Parathyroid adenoma (tissue), 2 donors: Measurements from ENCODE around the gene NAT9.

Source experiments
- H2AFZ ChIP-seq: fragments of 300-600 bp; sonication (generic); one replicate; pipeline ENCODE4 v1.7.0; 2017; ENCODE audit warnings: antibody characterized with exemption, mild to moderate bottlenecking
- H3K27ac ChIP-seq: fragments of 300-600 bp; sonication (generic); one replicate; pipeline ENCODE4 v1.7.0; 2017
- H3K27me3 ChIP-seq: fragments of 300-600 bp; sonication (generic); one replicate; pipeline ENCODE4 v1.7.0; 2017; ENCODE audit warnings: low read length; ENCODE audit not compliant: control insufficient read depth, insufficient read depth
- H3K36me3 ChIP-seq: fragments of 300-600 bp; sonication (generic); one replicate; pipeline ENCODE4 v1.7.0; 2017; ENCODE audit warnings: low read length; ENCODE audit not compliant: control insufficient read depth, insufficient read depth
- H3K4me1 ChIP-seq: fragments of 300-600 bp; sonication (generic); one replicate; pipeline ENCODE4 v1.7.0; 2017; ENCODE audit warnings: control low read depth
- H3K4me2 ChIP-seq: fragments of 300-600 bp; sonication (generic); one replicate; pipeline ENCODE4 v1.7.0; 2017; ENCODE audit warnings: low read length
- H3K4me3 ChIP-seq: fragments of 300-600 bp; sonication (generic); one replicate; pipeline ENCODE4 v1.7.0; 2017; ENCODE audit warnings: low read depth, low read length
- H3K79me2 ChIP-seq: fragments of 300-600 bp; sonication (generic); one replicate; pipeline ENCODE4 v1.7.0; 2017; ENCODE audit warnings: control low read depth
- H3K9ac ChIP-seq: fragments of 300-600 bp; sonication (generic); one replicate; pipeline ENCODE4 v1.7.0; 2017; ENCODE audit warnings: mild to moderate bottlenecking
- H3K9me3 ChIP-seq: fragments of 300-600 bp; sonication (generic); one replicate; pipeline ENCODE4 v1.7.0; 2017; ENCODE audit warnings: low read length; ENCODE audit not compliant: control insufficient read depth
- TF ChIP-seq, protein P1 (sequence below): fragments of 300-600 bp; sonication (generic); IDR thresholded peaks from one replicate; pipeline ENCODE4 v1.7.0; 2017; ENCODE audit warnings: antibody characterized with exemption, mild to moderate bottlenecking
- donor health status: primary hyperparathyroidism.

Gene NAT9

DNA sequence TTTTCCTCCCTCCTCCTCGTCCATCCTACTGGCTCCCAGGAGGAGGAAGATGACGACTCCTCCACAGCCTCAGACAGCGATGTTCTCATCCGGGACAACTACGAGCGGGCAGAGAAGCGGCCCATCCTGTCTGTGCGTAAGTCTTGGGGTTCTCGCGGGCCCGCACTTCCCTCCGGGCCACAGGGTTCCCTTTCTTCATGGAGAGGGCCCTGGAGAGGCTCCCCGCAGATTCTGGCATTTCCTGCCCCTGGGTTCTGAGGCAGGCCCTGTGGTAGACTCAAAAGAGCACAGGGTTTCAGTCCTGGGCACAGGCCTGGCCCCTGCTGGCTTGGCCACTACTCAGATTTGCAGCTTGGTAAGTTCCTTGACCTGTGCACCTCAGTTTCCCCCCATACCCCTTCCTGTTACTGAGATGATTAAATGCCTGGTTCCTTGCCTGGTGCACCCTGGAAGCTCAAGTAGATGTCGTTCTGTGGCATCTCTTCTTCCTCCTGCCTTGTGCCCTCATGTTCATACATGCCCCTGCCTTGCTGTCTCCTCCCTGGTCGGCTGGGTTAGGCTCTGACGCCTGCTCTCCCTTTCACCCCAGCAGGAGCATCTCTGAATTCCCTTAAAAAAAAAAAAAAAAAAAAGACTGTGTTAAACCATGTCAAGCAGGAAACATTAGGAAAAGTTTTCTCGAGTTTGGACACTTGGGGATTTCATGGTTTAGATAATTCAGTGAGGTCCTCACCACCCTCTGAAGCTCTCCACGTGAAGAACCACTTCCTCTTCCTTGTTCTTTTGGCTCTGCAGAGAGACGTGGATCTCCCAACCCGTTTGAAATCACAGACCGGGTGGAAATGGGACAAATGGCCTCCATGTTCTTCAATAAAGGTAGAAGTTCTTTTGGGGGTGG, 14.3 kb upstream of the NAT9 start:
- no peaks in the 10 kb centered on the region for H3K27me3 ChIP-seq
- H3K9me3 ChIP-seq: no peaks in the 10 kb centered on the region
- H3K36me3 ChIP-seq: no peaks in the 10 kb centered on the region
- H3K27ac ChIP-seq: no peak overlapping the region
- H3K4me2 ChIP-seq: no peak overlapping the region
- H3K4me3 ChIP-seq: no peak overlapping the region
- H3K9ac ChIP-seq: no peak overlapping the region
- no peak overlapping the region for H2AFZ ChIP-seq
- TF ChIP-seq, protein P1, sequence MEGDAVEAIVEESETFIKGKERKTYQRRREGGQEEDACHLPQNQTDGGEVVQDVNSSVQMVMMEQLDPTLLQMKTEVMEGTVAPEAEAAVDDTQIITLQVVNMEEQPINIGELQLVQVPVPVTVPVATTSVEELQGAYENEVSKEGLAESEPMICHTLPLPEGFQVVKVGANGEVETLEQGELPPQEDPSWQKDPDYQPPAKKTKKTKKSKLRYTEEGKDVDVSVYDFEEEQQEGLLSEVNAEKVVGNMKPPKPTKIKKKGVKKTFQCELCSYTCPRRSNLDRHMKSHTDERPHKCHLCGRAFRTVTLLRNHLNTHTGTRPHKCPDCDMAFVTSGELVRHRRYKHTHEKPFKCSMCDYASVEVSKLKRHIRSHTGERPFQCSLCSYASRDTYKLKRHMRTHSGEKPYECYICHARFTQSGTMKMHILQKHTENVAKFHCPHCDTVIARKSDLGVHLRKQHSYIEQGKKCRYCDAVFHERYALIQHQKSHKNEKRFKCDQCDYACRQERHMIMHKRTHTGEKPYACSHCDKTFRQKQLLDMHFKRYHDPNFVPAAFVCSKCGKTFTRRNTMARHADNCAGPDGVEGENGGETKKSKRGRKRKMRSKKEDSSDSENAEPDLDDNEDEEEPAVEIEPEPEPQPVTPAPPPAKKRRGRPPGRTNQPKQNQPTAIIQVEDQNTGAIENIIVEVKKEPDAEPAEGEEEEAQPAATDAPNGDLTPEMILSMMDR: no peak
- H3K79me2 ChIP-seq: peaks cover 3% of the 10 kb centered on the region
- peaks cover 5% of the 10 kb centered on the region for H3K4me1 ChIP-seq

DNA sequence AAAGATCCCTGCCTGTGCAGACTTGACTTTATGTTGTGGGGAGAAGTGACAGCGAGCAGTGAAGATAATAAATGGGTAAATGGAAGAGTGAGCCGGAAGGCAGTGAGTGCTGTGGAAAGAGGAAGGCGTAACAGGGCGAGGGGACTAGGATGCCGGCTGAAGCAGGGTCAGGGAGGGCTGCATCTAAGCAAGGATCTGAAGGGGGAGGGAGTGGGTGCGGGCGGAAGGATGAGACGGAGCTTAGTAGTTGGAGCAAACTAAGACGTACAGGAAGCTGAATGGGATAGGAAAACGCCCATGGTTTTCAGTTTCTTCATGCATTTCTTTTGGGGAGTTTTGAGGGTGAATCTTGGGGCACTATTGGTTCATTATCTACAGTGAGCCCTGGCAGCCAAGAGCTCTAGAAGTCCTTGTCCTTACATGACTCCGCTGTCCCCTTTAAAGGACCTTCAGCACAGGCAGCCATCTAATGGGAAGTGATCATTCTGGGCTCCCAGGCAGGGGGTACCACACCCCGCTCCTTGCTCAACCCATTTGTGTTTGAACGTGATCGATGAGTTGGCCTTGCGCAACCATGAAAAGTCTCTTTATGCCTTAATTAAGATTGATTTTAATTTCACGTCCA, 10.4 kb upstream of the NAT9 start:
- Histone ChIP-seq H3K79me2 (peaks cover 6% of the 10 kb centered on the region), H3K9ac (no peak overlapping the region), H3K9me3 (no peaks in the 10 kb centered on the region), H3K27me3 (no peaks in the 10 kb centered on the region), H2AFZ (no peak overlapping the region), H3K4me3 (no peak overlapping the region), H3K36me3 (no peaks in the 10 kb centered on the region), H3K4me1 (peaks cover 5% of the 10 kb centered on the region), H3K27ac (no peak overlapping the region), H3K4me2 (no peak overlapping the region)
- TF ChIP-seq, protein P1: no peak

DNA sequence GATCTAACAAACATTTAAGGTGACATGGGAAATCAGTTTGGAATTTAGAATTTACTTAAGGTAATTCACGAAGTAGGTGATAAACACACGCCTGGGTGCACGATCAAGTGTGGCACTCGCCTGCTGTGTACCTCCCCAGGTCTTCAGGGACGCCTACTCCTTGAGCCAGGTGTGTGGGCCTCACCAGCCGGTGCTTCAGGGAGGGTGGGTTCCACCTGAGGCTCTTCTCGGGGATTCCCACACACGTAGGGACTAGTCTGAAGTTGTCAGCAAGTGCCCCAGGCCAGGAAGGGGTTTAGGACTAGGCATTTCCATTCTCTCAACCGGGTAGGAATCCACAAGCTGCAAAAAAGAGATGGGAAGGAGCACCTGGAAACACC, 9.8 kb upstream of the NAT9 start:
- H3K79me2 ChIP-seq: peaks cover 8% of the 10 kb centered on the region
- H3K27ac ChIP-seq: no peak overlapping the region
- no peak overlapping the region for H3K9ac ChIP-seq
- H3K27me3 ChIP-seq: no peaks in the 10 kb centered on the region
- no peak overlapping the region for H2AFZ ChIP-seq
- H3K4me2 ChIP-seq: no peak overlapping the region
- TF ChIP-seq, protein P1: no peak
- peaks cover 2% of the 10 kb centered on the region for H3K4me1 ChIP-seq
- H3K4me3 ChIP-seq: no peak overlapping the region
- no peaks in the 10 kb centered on the region for H3K9me3 ChIP-seq
- no peaks in the 10 kb centered on the region for H3K36me3 ChIP-seq

DNA sequence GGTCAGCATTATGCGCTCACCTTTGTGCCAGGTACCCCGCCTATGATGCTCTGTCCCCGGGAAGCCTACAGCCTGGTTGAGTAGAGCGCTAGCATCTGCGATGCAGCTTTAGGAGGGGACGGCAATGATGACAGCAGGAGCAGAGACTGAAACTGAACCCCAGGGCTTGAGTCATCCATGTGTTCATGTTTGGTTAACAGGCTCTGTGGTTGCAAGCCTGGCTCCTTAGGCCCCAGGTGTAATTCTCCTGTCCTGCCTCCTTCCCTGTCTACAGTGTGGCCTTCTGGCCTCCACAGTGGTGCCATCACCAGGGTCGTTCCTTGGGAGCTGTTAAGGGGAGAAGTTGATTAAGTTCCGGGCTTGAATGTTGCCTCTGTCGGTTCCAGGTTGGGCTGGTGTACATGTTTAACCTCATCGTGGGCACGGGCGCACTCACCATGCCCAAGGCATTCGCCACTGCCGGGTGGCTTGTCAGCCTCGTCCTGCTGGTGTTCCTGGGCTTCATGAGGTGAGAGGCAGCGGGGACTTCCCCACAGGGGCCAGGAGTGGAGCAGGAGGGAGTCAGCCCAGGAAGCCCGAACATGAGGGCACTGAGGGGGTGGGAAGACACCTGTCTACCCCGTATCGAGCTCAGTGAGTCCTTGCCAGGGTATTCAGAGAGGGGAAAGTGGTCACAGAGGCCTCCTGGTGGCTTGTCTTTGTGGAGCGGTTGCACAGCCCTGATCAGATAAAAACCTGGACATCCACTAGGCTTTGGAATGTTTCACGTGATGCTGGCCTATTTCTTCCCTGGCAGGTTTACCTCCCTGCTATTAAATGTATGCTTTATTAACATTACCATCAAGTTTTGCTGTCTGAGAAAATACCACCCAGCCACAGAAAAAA, 9.2 kb upstream of the NAT9 start:
- Histone ChIP-seq H3K9ac (no peak overlapping the region), H3K27ac (no peak overlapping the region), H3K4me1 (no peaks in the 10 kb centered on the region), H3K4me2 (no peak overlapping the region), H3K36me3 (no peaks in the 10 kb centered on the region), H3K79me2 (peaks cover 8% of the 10 kb centered on the region), H2AFZ (no peak overlapping the region), H3K27me3 (no peaks in the 10 kb centered on the region), H3K4me3 (no peak overlapping the region), H3K9me3 (no peaks in the 10 kb centered on the region)
- TF ChIP-seq, protein P1: no peak
